Stomach (tissue), 9 donors: ENCODE results near the gene RALGAPA2. TPM values are rescaled to one million over a fixed set of nuclear protein-coding genes. Genes with fewer than 3 reads are reported as not detected.

ENCODE experiments used
- DNase-seq, 2 donors: peaks; one replicate each; pipeline versions ENCODE4 v3.0.0 to v3.0.0-alpha.2; 2013 to 2019
- H3K27ac ChIP-seq, 5 donors: fragments of 200-600 bp in 4 of 5; sonication (generic) in 4 of 5; one replicate each; pipeline ENCODE4 v1.5.1; 2013 to 2019; ENCODE audit warnings: mild to moderate bottlenecking in 1 of 5, moderate library complexity in 1 of 5
- H3K27me3 ChIP-seq, 3 donors: fragments of 200-600 bp; sonication (generic); one replicate each; pipeline ENCODE4 v1.5.1; 2017 to 2019; ENCODE audit warnings: mixed run types in 1 of 3
- H3K36me3 ChIP-seq, 4 donors: fragments of 200-600 bp; sonication (generic); 1 replicate in 3 of 4; 2 replicates in 1 of 4; pipeline ENCODE4 v1.5.1; 2016 to 2019
- H3K4me1 ChIP-seq, 4 donors: fragments of 200-600 bp; sonication (generic); one replicate each; pipeline ENCODE4 v1.5.1; 2016 to 2019
- H3K4me3 ChIP-seq, 4 donors: fragments of 200-600 bp; sonication (generic) in 3 of 4; one replicate each; pipeline ENCODE4 v1.5.1; 2016 to 2019; ENCODE audit warnings: mild to moderate bottlenecking in 1 of 4
- H3K9me3 ChIP-seq, 4 donors: fragments of 200-600 bp; sonication (generic); one replicate each; pipeline ENCODE4 v1.5.1; 2016 to 2019
- CTCF ChIP-seq, 7 experiments: fragments of 450-650 bp in 4 of 7; fragments of 200-600 bp in 3 of 7; sonication (generic) in 3 of 7; IDR thresholded peaks; one replicate each; pipeline ENCODE4 v1.5.1; 2016 to 2019; ENCODE audit warnings: antibody characterized with exemption in 7 of 7, control low read depth in 2 of 7, mild to moderate bottlenecking in 1 of 7
- EP300 ChIP-seq: sonication (generic); formaldehyde crosslinking; IDR thresholded peaks from one replicate; pipeline ENCODE4 v1.6.1; 2017; ENCODE audit warnings: antibody characterized with exemption
- POLR2A ChIP-seq, 4 donors: fragments of 450-650 bp; IDR thresholded peaks; one replicate each; pipeline ENCODE4 v1.6.1; 2016; ENCODE audit warnings: antibody characterized with exemption in 4 of 4, control low read depth in 2 of 4, mild to moderate bottlenecking in 1 of 4, moderate library complexity in 1 of 4
- POLR2AphosphoS5 ChIP-seq, 3 donors: sonication (generic); formaldehyde crosslinking; IDR thresholded peaks; one replicate each; pipeline ENCODE4 v1.6.1; 2016; ENCODE audit warnings: antibody characterized with exemption in 3 of 3
- WGBS, 5 donors: extraction: QIAGEN DNeasy Blood & Tissue Kit in 3 of 5; methylation state at CpG; one replicate each; pipeline versions ENCODE4 v1.1.5 to v1.1.7; 2013 to 2018; 5-methylcytosine and 5-hydroxymethylcytosine counted together
- intact Hi-C: fragments of 100-400 bp; cut with DNase I; formaldehyde crosslinking; loops from one replicate; pipeline ENCODE4 v1.15.1; 2023; ENCODE audit warnings: low total_unique reads
- polyA plus RNA-seq, 3 donors: library from polyadenylated mRNA; stranded (reverse); fragments of 200-250 nt; gene quantifications; one replicate each; pipeline ENCODE4 v1.2.3, GENCODE V29; 2013
- total RNA-seq, 5 donors: library from RNA; depleted of rRNA; stranded (reverse); fragments of >200 nt; gene quantifications; one replicate each; pipeline versions ENCODE4 v1.1.0 to v1.2.3, GENCODE V29; 2014 to 2016
- donor health status: healthy with polysubstance abuse.
- donor health status: Bipolar disorder and iron deficiency.
- donor health status: healthy.

RALGAPA2 gene
- total and polyA plus RNA-seq, 8 donors: 4.3 to 159 (median 48.7) TPM

- TF ChIP-seq CTCF (IDR thresholded peaks at IDR 0.05) (no peak), POLR2AphosphoS5 (IDR thresholded peaks at IDR 0.05) (no peak), POLR2A (IDR thresholded peaks at IDR 0.05) (no peak), EP300 (no peak)
- intact Hi-C loops: no loop called here
- H3K4me3 ChIP-seq: no peak overlapping the region
- H3K36me3 ChIP-seq: peaks cover 2 to 58% (median 43%) of the 10 kb centered on the region in 4 donors
- 94 to 98% (median 95%) methylated on average over 6 of the region's 6 CpGs for WGBS, 5 donors
- DNase-seq: no peak
- H3K4me1 ChIP-seq: peaks cover 0 to 18% (median 10%) of the 10 kb centered on the region in 4 donors
- H3K27ac ChIP-seq: no peak overlapping the region
- no peaks in the 10 kb centered on the region for H3K9me3 ChIP-seq
- H3K27me3 ChIP-seq: no peaks in the 10 kb centered on the region
These were observed 102.9 kb downstream of the RALGAPA2 start for GRCh38 chr20:20609522-20609921.

GRCh38 chr20:20608641-20609040 lies 103.8 kb downstream of the RALGAPA2 start:
- DNase-seq: no peak
- no peak overlapping the region for H3K27ac ChIP-seq
- H3K4me3 ChIP-seq: no peak overlapping the region
- 88 to 94% (median 94%) methylated on average over 4 of the region's 4 CpGs for WGBS, 5 donors
- peaks cover 0 to 18% (median 10%) of the 10 kb centered on the region in 4 donors for H3K4me1 ChIP-seq
- intact Hi-C loops: no loop called here
- TF ChIP-seq POLR2A (IDR thresholded peaks at IDR 0.05) (no peak), POLR2AphosphoS5 (IDR thresholded peaks at IDR 0.05) (no peak)
- peaks cover 0 to 60% (median 47%) of the 10 kb centered on the region in 4 donors for H3K36me3 ChIP-seq
- no peaks in the 10 kb centered on the region for H3K27me3 ChIP-seq
- no peaks in the 10 kb centered on the region for H3K9me3 ChIP-seq

GRCh38 chr20:20608041-20608440 lies 104.4 kb downstream of the RALGAPA2 start:
- no peaks in the 10 kb centered on the region for H3K27me3 ChIP-seq
- TF ChIP-seq POLR2A (IDR thresholded peaks at IDR 0.05) (no peak), POLR2AphosphoS5 (IDR thresholded peaks at IDR 0.05) (no peak), CTCF (IDR thresholded peaks at IDR 0.05) (no peak), EP300 (no peak)
- DNase-seq: no peak
- H3K4me1 ChIP-seq: peaks cover 0 to 18% (median 10%) of the 10 kb centered on the region in 4 donors
- no peaks in the 10 kb centered on the region for H3K9me3 ChIP-seq
- H3K27ac ChIP-seq: no peak overlapping the region
- H3K36me3 ChIP-seq: peaks cover 0 to 60% (median 47%) of the 10 kb centered on the region in 4 donors
- 81 to 95% (median 88%) methylated on average over 1 of the region's 1 CpG for WGBS, 5 donors
- intact Hi-C loops: no loop called here
- H3K4me3 ChIP-seq: no peak overlapping the region

GRCh38 chr20:20606881-20607280 lies 105.6 kb downstream of the RALGAPA2 start:
- 97 to 100% (median 100%) methylated on average over 1 of the region's 1 CpG for WGBS, 5 donors
- TF ChIP-seq POLR2AphosphoS5 (IDR thresholded peaks at IDR 0.05): no peak
- no peak for TF ChIP-seq POLR2A (IDR thresholded peaks at IDR 0.05)
- no peak for TF ChIP-seq CTCF (IDR thresholded peaks at IDR 0.05)
- Histone ChIP-seq H3K27ac (no peak overlapping the region), H3K27me3 (no peaks in the 10 kb centered on the region), H3K36me3 (peaks cover 0 to 71% (median 49%) of the 10 kb centered on the region in 4 donors), H3K4me1 (peaks cover 0 to 13% (median 9%) of the 10 kb centered on the region in 4 donors), H3K4me3 (no peak overlapping the region), H3K9me3 (no peaks in the 10 kb centered on the region)
- intact Hi-C loops: no loop called here
- DNase-seq: no peak

GRCh38 chr20:20606050-20606449 lies 106.4 kb downstream of the RALGAPA2 start:
- Histone ChIP-seq H3K27ac (no peak overlapping the region), H3K36me3 (peaks cover 0 to 79% (median 57%) of the 10 kb centered on the region in 4 donors), H3K27me3 (no peaks in the 10 kb centered on the region), H3K9me3 (no peaks in the 10 kb centered on the region), H3K4me3 (no peak overlapping the region), H3K4me1 (peaks cover 0 to 4% (median 1%) of the 10 kb centered on the region in 4 donors)
- peak in 1 of 2 donors; percentile 19 for DNase-seq
- no peak for TF ChIP-seq POLR2A (IDR thresholded peaks at IDR 0.05)
- TF ChIP-seq POLR2AphosphoS5 (IDR thresholded peaks at IDR 0.05): no peak
- TF ChIP-seq EP300: no peak
- TF ChIP-seq CTCF (IDR thresholded peaks at IDR 0.05): no peak
- intact Hi-C loops: no loop called here
- 66 to 84% (median 76%) methylated on average over 3 of the region's 3 CpGs for WGBS, 5 donors
